ENCODE results near the gene ADAT2.

The ADAT2 gene

GRCh38 chr6:143441010-143441409 is 9.5 kb downstream of the ADAT2 start:
- DNase-seq: no peak

DNA sequence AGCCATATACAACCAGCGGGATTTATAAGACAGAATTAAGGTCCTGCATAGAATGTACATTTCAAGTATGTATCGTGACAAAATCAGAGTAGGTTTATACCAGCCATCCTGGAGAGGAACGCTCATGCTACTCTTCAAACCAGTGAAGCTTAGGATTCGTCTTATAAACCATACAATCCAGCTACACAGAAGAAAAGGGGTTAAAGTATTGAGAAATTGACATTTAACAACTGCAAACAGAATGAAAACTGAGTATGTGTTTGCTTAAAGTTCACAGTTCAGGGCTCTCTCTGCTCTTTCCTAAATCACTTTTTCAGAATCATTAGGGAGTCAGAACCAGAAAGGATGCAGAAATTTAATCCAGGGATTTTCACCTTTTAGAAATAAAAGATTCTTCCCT is 17.9 kb downstream of the ADAT2 start:
- no peak for DNase-seq

- DNase-seq: no peak
Observed at GRCh38 chr6:143431226-143431625, 19.3 kb downstream of the ADAT2 start.

- DNase-seq: no peak
Observed at GRCh38 chr6:143429970-143430369, 20.5 kb downstream of the ADAT2 start.

GRCh38 chr6:143427109-143427817 is 23.2 kb downstream of the ADAT2 start:
- DNase-seq: peak; percentile 48

DNA sequence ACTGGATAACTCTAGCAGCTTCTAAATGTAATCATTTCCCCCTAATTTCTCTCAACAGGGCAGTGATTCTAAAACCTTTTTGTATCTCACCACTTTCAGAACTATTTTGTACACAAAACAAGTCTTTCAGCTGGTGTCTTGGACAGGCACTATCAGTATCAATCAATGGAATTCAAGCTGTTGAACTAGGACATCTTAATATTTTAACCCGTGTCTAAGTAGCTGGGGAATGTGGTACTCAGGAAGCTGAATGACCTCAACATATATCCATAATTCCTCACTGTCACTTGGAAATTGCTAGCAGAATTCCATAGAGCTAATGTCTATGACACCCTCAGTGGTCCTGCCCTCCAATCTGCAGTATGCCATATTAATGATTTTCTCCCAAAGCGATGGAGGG is 24.5 kb downstream of the ADAT2 start:
- no peak for DNase-seq

DNA sequence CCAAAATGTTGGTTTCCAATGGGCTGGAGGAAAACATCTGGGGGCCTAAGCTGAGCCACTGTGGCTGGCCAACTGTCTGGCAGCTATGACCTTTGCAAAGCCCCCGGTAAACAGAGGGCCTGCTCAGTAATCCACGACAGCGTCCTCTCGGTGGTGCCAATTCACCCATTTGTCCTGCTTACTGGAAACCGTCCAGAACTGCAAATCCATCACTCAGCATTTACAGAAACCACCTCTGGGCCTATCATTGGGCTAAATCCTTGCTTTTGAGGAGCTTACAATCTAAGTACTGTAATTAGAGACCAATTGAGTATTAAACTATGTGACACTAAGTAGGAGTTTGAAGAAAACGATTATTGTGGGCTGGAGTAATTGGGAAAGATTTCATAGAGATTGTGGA is 31.0 kb downstream of the ADAT2 start:
- no peak for DNase-seq

DNA sequence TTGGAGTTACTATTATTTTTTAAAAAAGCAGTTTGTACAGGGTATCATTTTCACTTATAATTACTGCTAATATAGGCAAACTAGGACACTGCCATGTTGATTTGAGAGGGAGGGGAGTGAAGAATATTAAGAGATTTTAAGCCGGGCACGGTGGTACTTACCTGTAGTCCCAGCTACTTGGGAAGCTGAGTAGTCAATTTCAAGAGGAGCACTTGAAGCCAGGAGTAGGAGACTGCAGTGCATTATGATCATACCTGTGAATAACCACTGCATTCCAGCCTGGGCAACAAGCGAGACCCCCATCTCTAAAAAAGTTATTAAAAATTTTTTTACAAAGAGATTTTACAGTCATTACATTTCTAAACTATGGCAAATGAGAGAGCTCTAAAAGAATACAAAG is 35.7 kb downstream of the ADAT2 start:
- no peak for DNase-seq

- DNase-seq: no peak
Observed at GRCh38 chr6:143410859-143411270, 39.6 kb downstream of the ADAT2 start.

- no peak for DNase-seq
Observed at GRCh38 chr6:143408787-143409162, 41.7 kb downstream of the ADAT2 start.

DNA sequence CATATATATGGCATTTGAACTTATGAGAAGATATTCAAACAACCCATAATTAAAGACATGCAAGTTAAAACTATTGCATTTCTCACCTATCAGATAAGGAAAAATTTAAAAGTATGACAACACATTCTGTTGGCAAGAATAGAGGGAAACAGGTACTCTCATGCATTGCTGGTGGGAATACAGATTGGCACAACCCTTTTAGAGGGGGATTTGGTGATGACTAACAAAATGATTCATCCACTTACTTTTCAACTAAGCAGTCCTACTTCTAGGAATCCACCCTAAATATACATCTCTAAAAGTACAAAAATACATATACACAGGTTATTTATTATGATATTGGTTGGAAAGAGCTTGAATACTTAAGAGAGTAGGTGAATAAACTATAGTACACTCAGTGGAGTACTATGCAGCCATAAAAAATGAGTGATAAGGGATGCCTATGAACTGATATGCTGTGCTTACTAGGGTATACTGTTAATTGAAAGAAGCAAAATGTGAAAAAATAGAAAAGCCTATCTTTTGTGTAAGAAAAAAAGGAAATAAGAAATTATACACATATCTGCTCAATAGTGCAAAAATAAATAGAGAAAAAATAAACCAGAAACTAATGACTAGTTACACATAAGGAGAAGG is 42.2 kb downstream of the ADAT2 start:
- no peak for DNase-seq

DNA sequence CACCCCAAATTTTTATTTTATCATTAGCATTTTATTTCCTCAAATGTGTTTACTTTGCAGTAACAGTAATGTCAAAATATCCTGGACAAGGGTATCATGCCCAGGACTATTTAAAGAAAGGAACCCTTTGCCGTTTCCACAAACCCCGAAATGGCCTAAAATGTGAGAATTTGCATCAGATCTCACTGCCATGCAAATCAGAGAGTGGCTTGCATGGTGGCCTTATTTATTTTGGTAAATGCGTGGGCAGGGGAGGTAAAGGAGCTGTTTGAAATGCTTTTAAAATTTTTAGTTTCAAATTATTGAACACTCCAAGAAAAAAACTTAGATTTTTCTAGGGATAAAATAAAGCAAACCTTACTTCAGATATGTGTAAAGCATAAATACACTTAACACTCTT is 43.8 kb downstream of the ADAT2 start:
- DNase-seq: no peak

GRCh38 chr6:143405373-143406154 is 44.9 kb downstream of the ADAT2 start:
- DNase-seq: no peak

- no peak for DNase-seq
Observed at GRCh38 chr6:143402721-143403336, 47.7 kb downstream of the ADAT2 start.

DNA sequence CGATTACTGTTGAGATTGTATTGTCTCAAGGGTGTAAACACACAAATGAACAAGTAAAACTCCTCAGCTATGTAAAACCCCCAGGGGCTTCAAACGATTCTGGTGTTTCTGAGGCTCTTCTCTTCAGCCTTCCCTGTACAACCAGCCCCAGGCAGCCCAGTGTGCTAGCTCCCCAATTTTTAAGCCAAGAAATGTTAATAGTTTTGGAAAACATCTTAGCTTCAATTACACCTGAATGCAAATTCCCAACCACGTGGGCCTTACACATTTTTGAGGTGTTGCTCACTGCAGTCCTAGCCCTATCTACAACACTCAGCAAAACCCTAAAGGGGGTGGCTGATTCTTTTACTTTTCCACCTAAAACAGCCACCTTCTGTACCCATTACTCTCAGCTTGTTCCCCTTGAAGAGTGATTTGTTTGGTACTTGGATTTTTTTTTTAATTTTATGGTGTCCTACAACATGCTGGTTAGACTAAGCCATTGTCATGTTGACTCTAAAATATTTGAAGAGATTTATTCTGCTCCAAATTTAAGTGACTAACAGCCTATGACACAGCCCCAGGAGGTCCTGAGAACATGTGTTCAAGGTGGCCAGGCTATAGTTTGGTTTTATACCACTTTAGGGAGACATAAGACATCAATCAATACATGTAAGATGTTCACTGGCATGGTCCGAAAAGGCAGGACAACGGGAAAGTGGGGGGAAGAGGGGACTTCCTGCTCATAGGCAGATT is 48.7 kb downstream of the ADAT2 start:
- DNase-seq: no peak

DNA sequence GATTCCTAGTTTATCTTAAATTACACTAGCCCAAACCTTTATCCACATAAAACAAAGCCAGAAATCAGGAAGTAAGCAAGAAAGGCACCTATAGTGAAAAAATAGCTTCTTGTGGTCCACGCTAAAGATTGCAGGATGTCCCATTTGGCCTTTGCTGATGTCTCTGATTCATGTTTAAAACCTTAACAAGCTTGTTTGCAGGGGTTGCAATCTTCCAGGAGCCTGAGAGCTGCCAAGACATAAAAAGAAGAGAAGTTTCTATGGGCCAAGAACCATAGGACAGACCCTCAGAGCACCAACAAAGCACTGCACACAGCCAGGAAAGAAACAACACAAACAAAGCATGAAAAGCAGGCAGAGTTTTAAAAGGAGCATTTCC is 49.4 kb downstream of the ADAT2 start:
- no peak for DNase-seq

- DNase-seq: no peak
Observed at GRCh38 chr6:143400258-143401067, 50.0 kb downstream of the ADAT2 start.

GRCh38 chr6:143399775-143400174 is 50.7 kb downstream of the ADAT2 start:
- DNase-seq: no peak

GRCh38 chr6:143399176-143399575 is 51.3 kb downstream of the ADAT2 start:
- DNase-seq: no peak

DNA sequence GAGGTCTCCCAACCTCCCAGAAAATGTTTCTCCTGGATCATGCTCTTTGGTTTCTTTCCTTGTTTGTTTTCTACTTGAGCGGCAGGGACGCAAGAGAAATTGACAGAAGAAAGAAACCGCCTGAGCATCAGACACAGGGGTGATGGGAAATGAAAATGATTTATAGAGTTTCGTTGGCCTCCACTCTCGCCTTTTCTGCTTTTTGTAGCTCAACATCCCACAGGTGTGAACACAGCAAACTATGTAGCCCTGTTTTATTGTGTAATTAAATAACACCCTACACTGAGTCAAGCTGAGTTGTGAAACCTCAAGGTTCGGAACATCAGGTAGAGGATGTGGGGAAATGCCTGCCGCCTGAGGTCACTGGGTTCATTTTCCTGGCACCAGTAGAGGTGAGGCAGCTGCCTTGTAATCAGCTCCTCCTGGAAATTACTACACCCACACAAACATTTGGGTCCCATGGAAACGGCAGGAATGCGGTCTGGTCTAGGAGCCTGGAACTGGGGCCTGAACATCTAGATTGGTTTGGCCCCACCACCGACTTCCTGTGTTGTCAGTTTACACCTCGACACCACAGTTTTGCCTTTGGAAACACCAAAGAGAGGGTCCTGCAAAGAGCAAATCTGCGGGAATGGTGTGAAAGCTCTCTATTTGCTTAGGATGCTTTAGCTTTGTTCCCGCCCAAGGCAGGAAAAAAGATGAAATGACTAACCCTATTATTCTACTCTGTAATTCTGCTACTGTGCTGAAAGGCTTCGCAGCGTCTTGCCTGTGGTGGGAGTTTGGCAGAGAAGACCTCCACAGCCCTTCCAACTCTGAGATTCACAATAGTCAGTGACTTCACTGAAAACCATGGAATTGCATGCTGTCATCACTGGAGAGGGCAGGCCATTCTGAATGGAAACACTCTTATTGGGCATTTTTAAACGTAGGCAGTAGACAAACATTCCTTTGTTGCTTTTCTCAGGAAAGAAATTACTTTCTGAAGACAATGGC is 53.0 kb downstream of the ADAT2 start:
- no peak for DNase-seq
